Left kidney (tissue), 2 donors: ENCODE results near the gene UNC119B. TPM values are rescaled to one million over a fixed set of nuclear protein-coding genes. Genes with fewer than 3 reads are reported as not detected.
"Not testable (repeated sequence)": the region's sequence is repeated elsewhere in the genome, so short reads cannot be mapped to it uniquely, and the experiment has no call there.

ENCODE experiments used
- DNase-seq: peaks from one replicate; pipeline ENCODE4 v3.0.0-alpha.2; 2013
- polyA plus RNA-seq: library from polyadenylated mRNA; unstranded; fragments of 120-200 nt; gene quantifications from one replicate; pipeline ENCODE4 v1.2.1, GENCODE V29; 2013; ENCODE audit not compliant: insufficient read length

UNC119B gene
- polyA plus RNA-seq, 1 donor: 82.4 TPM

DNA sequence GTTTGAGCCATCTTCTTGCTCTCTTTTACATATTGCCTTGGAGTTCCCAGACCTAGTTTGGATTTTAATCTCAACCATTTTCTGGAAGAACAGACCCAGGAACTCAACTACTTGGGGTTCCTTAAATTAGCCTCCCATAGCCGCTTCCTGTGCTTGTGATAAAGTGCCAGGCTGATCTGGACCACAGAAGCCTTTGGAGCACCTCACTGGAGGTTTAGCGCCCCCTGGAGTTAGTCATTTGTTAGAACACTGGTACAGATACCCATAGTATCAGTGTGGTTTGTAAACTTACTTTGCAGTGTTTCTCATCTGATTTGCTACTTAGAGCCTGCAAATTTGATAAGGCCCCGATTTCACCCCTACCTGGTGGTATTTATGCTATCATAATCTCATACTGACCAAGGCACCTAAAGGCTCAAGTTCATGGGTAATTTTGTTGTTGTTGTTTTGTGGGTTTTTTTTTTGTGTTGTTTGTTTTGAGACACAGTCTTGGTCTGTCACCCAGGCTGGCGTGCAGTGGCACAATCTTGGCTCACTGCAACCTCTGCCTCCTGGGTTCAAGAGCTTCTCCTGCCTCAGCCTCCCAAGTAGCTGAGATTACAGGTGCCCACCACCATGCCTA, 3.7 kb downstream of the UNC119B start:
- DNase-seq: peak; percentile 78

DNA sequence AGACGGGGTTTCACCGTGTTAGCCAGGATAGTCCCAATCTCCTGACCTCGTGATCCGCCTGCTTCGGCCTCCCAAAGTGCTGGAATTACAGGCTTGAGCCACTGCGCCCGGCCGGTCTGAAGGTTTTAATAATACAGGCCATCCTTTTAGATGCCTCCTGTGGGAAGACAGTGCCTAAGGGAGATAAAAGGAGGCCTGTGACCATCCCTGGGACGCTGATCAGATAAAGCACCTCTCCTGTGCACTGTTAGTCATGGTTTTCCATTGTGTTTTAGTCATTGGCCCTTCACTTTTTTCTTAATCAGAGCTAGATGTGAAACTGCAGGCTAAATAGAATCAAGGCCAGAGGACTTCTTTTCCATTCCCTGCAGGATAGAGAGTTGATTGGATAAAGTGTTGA, 7.8 kb downstream of the UNC119B start:
- no peak for DNase-seq

DNA sequence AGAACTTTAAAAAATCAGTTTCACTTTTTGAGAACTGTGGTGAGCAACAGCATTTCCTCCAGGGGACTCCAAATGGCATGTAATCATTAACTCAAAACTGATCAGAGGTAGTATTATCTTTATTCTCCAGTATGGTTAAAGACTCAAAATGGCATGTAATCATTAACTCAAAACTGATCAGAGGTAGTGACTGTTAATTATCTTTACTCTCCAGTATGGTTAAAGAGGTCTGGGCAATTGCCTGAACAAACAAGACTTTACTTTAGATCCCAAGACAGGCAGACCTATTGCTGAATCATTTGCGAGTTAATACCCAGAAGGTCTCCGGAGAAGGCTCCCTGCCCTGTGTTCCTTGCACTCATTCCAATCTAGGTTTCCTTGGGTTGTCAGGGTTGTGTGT, 8.8 kb downstream of the UNC119B start:
- DNase-seq: no peak

DNA sequence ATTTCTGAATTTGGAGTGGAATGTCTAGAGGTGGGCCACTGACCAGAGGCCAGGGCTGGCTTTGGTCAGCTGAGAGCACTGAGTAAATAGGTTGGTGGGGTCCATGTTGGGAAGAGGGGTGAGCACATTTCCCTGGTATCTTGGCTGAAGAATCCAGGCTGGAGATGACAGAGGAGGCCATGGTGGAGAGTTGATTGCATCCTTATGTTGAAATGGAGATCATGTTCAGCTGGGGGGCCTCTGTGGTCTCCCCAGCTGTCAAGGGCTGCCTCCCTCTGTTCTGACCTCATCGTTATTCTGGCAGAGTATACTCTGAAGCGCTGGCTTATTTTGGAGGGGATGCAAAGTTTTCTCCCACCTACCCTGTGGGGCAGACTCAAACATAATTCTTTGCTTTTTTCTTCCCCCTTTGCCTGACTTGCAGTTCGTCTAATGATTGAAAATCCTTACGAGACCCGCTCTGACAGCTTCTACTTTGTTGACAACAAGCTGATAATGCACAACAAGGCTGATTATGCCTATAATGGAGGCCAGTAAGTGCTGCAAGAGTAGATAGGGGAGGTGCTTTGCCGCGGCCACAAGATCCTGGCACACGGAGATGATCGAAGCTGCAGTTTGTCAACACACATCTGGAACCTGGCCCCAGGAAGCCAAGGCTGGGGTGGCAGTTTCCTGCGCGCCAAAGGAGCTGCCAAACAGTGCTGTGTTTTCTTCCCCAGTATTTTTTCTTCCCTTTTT, 9.4 kb downstream of the UNC119B start:
- no peak for DNase-seq

- DNase-seq: no peak
Measured at GRCh38 chr12:120720234-120720986, 10.2 kb downstream of the UNC119B start.

- no peak for DNase-seq
Measured at GRCh38 chr12:120720987-120721801, 10.9 kb downstream of the UNC119B start.

GRCh38 chr12:120721866-120722265, 11.6 kb downstream of the UNC119B start:
- DNase-seq: no peak

- no peak for DNase-seq
Measured at GRCh38 chr12:120722784-120723183, 12.5 kb downstream of the UNC119B start.

DNA sequence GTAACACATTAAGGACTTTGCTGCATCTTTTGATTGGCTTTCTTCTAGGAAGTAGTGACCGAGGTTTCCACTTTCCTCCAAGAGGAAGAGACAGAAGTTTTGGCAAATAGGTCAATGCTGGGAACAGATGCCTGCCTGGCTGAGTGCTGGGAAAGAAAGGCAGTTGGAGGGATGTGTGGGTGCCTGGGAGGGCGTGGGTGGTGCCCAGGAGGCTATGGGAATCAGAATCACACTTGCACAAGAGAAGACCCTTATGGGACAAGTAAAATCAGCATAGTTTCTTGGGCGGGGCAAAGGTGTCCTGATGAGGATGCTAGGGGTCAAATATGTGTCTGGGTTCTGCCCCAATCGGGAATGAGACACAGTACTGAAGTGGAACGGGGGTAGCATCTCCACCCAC, 14.5 kb downstream of the UNC119B start:
- DNase-seq: no peak

GRCh38 chr12:120725151-120725658, 14.9 kb downstream of the UNC119B start:
- no peak for DNase-seq

GRCh38 chr12:120725659-120726509, 15.6 kb downstream of the UNC119B start, which contains the start of gene ACADS:
Gene ACADS, plus strand, starts transcription at chr12:120725826. Its CDS starts 60 bp downstream, at chr12:120725886.
- peak; percentile 85 for DNase-seq

DNA sequence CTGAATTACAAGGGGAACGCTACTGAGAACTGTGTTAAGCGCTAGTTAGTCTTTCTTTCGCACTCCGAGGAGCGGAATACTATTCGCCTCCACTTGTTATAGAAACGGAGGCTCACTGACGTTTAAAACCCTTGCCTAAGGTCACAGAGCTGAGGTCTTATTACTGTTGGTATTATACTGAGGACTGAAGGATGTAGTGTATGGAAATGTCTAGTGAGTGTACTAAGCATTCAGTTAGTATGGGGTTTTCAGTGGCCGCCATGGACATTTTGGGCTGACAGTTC, 16.2 kb downstream of the UNC119B start:
- no peak for DNase-seq

GRCh38 chr12:120726961-120727360, 16.7 kb downstream of the UNC119B start:
- no peak for DNase-seq

GRCh38 chr12:120732198-120732597, 21.9 kb downstream of the UNC119B start:
- DNase-seq: not testable (repeated sequence)

DNA sequence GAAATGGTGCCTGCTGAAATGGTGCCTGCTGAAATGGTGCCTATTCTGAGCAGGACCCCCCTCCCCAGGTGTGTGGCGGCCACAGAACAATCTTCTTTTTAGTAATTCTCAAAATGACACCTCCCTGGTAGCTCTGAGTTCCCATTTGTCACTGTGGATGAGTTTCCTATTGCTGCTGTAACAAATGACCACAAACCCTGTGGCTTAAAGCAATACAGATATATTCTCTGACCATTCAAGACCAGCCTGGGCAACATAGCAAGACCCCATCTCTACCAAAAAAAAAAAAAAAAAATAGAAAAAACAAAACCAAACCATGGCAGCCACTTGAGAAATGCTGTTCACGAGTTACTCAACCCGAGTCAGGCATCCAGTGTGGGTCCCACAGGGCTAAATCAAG, 23.3 kb downstream of the UNC119B start:
- no peak for DNase-seq

DNA sequence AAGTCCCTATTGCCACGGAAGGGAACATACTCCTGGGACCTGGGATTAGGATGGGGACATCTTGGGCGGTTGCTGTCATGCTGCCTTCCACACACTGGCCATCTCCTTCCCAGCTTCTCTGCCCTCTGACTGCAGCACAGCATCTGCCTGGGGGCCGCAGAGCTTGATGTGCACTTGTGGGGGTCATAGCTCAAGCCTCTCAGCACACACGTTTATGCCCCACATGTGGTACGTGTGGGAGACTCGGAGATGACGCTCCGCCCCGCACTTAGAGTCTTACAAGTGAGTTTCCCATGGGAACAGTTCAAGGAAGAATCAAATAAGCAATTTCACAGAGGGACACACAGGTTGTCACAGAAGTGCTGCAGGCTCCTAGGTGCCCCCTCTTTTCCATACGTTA, 24.0 kb downstream of the UNC119B start:
- DNase-seq: no peak

GRCh38 chr12:120735181-120735580, 24.9 kb downstream of the UNC119B start:
- DNase-seq: no peak

DNA sequence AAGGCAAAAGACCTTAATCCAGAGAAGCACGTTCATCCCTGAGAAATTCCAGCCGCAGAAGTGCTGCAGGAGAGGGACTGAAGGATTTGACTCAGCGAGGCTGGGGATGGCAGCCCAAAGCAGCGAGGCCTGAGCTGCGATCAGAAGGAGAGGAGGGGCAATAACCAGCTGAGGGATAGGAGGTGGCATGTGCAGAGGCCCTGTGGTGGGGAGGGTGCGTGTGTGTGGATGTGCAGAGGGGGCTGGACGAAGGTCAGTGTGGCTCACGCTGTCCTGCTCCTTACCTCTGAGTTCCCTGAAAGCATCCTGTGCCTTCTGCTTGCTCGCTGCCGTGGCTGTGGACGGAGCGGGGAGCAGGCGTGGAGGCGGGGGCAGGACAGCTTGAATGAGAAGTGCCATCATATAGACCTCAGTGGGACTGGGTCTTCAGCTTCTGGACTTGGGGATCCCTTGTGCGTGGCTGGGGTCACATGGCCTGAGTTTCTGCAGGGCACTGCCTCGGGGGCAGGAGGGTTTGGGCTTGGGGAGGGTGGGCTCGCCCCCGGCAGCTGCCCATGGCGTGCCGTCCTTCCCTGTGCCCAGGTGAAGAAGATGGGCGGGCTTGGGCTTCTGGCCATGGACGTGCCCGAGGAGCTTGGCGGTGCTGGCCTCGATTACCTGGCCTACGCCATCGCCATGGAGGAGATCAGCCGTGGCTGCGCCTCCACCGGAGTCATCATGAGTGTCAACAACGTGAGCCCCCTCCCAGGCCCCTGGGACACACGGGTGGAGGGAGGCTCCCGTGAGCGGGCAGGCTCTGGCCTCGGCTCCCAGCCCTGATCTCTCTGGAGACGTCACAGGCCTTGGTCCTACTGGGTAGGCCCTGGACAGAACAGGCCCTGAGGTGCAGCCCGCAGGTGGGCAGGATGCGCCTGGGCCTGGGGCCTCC, 26.4 kb downstream of the UNC119B start:
- DNase-seq: no peak

- no peak for DNase-seq
Measured at GRCh38 chr12:120737557-120738251, 27.4 kb downstream of the UNC119B start.
